GM12873 (cell line): ENCODE data around the gene RUSC1.

Experiments
- TF ChIP-seq, protein P1 (sequence below): IDR thresholded peaks from 2 replicates; pipeline ENCODE4 v1.5.1; 2012; ENCODE audit warnings: low read depth, mild to moderate bottlenecking, moderate library complexity, low read length, control low read depth; ENCODE audit not compliant: insufficient read depth; ENCODE audit errors: missing control alignments

Gene RUSC1

DNA sequence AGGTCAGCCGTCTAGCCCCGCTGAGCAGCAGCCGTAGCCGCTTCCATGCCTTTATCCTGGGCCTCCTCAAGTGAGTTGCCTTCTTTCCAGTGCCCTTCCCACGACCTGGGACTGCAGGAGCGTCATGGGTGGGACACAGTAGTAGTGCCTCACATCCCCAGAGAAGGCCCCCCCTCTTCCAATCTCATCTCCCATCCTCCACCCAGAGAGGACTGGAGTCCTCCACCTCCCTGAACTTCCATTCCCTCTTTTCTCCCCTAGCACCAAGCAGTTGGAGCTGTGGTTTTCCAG is 4.9 kb downstream of the RUSC1 start:
- TF ChIP-seq, protein P1, sequence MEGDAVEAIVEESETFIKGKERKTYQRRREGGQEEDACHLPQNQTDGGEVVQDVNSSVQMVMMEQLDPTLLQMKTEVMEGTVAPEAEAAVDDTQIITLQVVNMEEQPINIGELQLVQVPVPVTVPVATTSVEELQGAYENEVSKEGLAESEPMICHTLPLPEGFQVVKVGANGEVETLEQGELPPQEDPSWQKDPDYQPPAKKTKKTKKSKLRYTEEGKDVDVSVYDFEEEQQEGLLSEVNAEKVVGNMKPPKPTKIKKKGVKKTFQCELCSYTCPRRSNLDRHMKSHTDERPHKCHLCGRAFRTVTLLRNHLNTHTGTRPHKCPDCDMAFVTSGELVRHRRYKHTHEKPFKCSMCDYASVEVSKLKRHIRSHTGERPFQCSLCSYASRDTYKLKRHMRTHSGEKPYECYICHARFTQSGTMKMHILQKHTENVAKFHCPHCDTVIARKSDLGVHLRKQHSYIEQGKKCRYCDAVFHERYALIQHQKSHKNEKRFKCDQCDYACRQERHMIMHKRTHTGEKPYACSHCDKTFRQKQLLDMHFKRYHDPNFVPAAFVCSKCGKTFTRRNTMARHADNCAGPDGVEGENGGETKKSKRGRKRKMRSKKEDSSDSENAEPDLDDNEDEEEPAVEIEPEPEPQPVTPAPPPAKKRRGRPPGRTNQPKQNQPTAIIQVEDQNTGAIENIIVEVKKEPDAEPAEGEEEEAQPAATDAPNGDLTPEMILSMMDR = no peak

DNA sequence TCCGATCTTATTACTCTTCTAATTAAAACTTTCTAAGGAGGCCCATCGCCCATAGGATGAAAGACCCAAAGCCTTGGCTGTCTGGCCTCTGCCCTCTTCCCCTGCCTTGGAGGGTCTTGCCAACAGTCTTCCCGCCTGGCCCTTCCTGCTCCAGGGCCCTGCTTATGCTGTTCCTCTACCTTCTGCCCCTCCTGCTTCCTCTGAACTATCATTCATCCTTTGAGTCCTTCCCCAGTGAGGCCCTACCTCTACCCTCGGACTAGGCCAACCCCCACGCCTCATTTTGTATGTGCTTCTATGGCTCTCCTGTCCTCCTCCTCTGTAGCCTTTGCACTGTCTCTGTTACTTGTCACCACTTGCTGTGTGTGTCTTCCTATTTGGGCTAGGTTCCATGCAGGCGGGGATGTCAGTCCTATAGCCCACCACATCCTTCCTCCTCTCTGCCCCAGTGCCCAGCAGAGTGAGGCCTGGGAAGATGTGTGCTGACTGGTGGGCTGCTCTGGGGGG is 5.4 kb downstream of the RUSC1 start:
- TF ChIP-seq, protein P1 = no peak

DNA sequence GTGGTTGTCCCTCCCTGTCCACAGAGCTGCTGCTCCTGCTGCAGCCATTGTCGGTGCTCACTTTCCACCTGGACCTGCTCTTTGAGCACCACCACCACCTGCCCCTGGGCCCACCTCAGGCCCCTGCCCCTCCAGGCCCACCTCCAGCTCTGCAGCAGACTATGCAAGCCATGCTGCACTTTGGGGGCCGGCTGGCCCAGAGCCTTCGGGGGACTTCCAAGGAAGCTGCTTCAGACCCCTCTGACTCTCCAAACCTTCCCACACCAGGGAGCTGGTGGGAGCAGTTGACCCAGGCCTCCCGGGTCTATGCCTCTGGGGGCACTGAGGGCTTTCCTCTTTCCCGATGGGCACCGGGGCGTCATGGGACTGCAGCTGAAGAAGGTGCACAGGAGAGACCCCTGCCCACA is 5.9 kb downstream of the RUSC1 start:
- TF ChIP-seq, protein P1 = no peak

DNA sequence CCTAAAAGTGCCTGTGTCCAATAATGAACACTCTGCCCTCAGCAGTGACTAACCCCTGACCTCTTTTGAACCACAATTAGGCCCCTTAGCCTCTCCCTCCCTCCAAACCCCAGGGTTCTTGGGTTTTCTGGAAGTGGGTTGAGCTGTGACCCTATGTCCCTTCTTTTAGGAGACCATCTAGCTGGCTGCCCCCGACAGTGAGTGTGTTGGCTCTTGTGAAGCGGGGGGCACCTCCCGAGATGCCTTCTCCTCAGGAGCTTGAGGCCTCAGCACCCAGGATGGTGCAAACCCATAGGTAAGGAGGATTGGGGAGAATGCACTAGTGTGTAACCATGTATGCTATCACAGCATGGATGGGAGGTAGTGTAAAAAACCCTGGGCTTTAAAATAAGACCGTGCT is 7.3 kb downstream of the RUSC1 start:
- TF ChIP-seq, protein P1 = no peak

DNA sequence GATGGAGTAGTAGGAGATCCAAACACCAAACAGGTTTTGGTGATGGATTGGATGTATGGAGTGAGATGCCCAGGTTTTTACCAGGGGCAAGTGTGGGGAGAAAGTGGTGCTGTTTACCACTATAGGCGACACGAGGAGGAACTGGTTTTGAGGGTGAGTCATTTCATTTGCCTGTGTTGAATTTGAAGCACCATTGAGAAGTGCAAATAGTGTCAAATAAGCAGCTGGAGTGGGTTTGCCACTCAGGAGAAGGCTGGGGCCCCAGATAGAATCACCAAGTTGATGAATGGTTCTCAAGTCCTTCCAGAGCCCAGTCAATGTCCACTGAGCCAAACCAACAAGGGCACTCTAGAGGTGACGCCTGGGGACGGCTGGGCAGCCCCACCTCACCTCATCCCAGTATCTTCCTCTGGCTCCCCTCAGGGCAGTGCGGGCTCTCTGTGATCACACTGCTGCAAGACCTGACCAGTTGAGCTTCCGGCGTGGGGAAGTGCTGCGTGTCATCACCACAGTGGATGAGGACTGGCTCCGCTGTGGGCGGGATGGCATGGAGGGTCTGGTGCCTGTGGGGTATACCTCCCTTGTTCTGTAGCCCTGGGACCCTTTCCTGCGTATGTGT is 9.4 kb downstream of the RUSC1 start:
- TF ChIP-seq, protein P1 = no peak

DNA sequence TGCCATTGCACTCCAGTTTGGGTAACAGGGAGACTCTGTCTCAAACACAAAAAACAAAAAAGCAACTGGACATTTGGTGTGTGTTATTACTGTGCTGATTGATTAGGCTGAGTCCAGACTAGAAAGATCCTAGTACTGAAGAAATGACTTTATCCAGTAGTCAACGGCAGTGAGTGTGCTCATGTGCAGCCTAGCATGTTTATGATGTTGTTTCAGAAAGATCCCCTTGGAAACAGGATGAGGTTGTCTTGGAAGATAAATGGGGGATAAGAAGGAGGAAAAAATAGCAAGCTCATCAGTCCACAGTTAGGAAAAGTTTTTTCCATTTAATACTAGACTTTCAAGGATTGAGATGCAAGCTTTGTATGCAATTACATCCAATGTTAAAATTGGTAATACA is 14.3 kb downstream of the RUSC1 start:
- TF ChIP-seq, protein P1 = no peak

DNA sequence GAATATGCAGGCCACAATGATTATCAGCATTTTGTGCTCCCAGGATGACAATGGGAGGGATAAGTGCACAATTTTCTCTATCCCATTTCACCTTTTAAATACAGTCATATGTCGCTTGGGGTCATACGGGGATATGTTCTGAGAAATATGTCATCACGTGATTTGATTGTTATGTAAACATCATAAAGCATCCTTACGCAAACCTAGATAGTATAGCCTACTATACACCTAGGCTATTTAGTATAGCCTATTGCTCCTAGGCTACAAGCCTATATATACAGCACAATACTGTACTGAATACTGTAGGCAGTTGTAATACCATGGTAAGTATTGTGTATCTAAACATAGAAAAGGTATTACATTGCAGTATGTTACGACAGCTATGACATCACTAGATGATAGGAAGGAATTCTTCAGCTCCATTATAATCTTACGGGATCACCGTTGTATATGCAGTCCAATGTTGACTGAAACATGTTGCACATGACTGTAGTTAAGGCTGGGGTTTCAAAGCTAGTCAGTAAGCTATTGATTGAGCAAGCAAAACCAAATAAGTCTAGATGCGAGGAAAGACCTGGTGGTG is 18.9 kb downstream of the RUSC1 start:
- TF ChIP-seq, protein P1 = no peak
